Fibroblast of skin of scalp (primary cell): ENCODE measurements around the gene ABCC11.

Experiments
- DNase-seq: peaks from one replicate; pipeline ENCODE4 v3.0.0-alpha.2; 2013

Gene ABCC11

DNA sequence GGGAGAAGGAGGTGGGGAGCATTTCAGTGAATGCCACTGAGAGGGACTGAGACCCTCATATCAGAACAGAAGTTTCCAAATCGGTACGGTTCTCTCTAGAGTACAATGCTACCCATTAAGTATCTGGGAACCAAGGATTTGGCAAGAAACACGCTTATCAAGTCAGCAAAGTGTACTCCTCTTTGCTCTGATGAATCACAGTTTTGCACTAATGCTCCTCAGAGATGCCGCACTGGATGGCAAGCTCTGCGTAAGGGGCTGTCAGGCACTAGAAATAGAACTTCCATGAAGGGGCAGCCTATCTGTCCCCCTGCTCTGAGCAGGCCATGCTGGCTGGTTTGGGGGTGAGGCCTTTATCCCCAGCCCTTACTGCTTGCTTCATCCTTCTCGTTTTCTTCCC lies 86.8 kb downstream of the ABCC11 start:
- DNase-seq: no peak

DNA sequence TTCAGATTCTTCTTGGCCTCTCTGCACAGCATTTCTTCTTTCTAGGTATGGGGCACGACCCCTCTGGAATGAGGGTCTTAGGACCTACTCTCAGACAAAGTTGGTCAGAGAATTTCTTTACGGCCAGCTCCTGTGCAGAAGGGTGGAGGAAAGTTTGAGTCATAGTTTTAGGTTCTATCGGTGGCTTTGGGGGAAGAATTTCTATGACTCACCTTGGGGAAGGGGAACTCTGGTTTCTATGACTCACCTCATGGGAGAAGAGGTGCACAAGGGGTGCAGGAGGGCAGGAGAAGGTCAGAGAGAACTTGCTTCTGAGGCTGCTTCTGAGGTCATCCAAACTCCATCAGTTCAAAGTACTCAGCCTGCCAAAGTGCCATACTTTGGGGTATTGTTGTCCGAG lies 89.0 kb downstream of the ABCC11 start:
- DNase-seq: peak; percentile 65

DNA sequence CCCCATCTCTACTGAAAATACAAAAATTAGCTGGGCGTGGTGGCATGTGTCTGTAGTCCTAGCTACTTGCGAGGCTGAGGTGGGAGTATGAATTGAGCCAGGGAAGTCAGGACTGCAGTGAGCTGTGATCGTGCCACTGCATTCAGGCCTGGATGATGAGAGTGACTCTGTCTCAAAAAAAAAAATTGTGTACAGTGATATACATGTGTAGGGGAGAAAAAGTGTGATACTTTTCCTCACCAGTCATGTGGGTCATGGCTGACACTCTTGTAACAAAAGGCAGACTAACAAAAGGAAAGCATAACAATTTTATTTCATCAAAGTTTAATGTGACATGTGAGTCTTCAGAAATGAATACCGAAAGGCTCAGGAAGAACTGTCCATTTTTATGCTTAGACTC lies 89.5 kb downstream of the ABCC11 start:
- DNase-seq: no peak

DNA sequence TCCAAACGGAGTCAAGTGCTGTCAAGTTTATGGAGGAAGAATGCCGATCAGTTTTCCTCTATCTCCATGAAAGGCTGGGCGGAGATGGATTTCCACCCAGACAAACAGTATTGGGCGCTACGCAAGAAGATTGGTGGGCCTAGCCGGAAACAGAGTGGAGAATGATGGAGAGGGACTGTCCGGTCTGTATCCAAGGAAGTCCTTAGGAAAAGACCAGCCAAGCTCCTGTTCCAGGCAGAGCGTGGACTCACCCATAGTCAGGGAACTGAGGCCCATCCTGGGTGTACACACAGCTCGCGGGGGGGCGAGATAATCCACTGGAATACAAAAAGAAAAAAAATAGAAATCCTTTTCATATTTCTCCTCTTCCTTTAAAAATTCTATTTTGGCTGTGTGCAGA lies 90.0 kb downstream of the ABCC11 start:
- no peak for DNase-seq

DNA sequence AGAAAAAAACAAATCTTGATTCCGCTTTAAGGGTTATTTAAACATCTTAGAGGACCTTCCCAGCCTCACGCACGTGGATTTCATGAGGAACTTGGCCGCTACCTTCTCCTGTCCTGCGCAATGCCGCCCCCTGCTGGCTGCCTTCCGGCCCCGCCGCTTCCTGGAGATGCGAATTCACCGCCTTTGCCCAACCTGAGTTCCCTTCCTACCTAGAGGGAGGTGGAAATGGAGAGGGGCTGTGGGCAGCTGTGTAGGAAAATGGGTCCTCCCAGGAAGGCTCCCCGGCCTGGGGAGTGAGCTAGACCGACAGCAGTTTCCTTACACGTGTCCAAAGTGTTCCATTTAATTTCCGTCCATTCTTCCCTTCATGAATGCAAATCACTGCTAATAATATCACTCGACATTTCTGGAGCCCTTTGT lies 90.5 kb downstream of the ABCC11 start:
- DNase-seq: peak; percentile 81

DNA sequence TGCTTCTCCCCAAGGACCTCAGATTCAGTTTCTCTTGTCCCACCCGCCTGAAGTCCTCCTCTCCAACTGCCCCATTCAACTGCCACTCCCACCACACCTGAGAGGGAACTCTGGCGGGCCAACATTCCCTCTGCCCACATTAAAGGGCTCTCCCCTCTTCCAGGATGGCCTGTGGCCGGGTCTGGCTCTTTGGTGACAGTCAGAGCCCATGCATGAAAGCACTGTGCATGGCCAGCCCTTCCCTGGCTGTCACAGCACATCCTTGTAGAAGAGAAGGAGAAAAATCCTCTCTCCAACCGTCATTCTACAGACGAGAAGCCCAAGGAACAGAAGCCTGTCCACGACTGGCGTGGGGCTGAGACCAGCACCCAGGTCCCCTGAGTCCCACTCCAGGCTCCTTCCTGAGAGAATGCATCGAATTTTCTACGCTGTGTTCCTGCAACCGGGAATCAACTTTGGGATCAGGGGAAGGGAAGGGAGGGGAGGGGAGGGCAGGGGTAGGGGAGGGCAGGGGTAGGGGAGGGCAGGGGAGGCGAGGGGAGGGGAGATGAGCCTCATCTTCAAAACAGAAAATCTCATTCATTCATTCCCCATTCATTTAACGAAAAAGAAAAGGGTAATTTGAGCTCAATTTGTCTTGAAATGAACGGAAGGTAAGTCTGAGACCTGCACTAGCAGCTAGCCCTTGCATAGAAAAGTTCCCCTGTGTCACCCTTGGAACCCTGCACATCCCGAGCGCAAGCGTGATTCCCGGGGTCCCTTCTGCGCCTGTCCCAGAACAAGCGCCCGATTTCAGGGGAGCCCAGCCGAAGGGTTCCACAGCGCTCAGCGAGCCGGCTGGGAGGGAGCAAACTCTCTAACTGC lies 91.2 kb downstream of the ABCC11 start, which contains the start of gene ABCC12:
Gene ABCC12, minus strand, starts transcription at position 68 of the 864 bp plus-strand sequence. CDS start 9,569 bp downstream, outside the sequence.
- no peak for DNase-seq

DNA sequence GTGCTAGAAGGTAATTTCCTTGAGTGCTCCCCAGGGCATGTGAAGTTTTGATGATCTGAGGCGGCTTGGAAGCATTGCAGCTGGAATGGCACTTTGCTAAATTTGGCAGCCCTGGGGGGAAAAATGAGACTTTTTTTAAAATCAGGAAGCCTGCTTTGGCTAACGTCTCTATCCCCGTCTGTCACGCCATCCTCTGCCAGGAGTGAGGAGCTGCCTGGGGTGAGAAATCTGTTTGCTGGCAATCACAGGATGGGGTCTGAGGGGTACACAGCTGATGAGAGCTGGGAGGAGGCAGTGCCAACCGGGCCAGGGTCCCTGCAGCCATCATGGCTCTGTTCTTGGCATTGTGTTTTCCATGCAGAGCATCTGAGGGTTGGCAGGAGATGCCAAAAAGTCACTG lies 93.6 kb downstream of the ABCC11 start:
- DNase-seq: peak; percentile 22

DNA sequence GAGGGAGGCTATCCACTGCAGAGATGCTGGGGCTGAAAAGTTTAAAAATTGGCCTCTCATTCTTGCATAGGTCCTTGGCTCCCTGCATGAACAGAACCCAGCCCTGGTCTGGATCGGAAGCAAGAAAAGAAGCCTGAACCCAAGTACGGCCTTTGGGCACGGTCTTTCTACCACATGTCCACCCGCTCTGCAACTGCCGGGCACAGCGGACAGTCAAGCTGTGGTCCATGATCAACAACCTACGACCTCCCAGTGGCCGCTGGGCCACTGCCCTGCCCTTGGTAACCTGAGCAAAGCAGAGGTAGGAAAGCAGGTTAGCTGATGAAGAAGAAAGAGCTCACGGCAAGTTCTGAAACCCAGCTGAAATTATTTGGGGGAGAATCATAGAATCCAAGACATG lies 95.1 kb downstream of the ABCC11 start:
- no peak for DNase-seq

DNA sequence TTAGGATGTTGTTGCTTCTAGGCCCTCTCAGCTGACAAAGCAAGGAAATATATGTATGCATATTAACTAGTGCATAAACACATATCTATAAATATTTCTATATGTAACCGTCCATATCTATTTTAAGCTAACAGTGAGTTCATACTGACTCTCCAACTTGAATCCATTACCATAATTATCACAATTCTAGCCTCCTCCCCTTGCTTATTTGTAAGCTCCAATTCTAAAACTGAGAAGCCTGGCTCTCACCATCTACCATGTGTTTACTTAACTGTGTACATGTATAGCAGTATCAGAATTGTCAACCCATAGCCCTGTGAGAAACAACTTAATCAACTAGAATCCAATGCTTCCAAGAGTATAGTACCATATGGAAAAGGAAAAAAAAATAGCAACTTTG lies 96.6 kb downstream of the ABCC11 start:
- DNase-seq: no peak

DNA sequence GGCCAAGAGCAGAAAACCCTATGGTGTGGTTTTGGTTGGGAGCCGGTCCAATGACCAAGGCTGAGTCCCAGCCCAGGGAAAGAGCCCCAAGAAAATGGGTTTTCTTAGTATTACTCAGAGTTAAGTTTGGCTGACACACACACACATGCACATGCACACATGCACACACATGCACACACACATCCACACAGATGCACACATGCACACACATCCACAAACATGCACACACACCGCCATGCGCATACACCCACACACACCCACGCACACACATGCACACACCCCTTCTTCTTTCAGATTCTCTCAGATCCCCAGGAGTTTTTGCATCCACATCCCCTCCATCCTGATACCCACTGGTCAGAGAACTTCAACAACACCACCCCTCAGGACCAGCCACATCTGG lies 100.6 kb downstream of the ABCC11 start:
- no peak for DNase-seq

DNA sequence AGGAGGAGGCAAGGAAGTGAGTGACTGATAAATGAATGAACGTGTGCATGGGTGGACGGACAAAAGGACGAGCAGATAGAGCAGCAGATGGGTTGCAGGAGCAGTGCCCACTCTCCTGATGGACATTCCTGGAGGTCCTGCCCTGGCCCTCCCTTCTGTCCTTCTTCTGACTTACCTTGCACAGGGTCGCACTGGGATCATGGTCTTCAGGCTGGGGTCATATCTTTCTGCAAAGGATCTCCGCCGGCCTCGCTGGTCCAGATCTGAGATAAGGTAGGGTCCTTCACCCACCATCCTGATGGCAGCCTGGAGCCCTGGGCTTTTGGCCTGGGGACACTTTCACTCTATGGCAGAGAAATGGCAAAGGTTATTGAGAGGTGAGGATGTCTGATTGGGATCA lies 101.2 kb downstream of the ABCC11 start:
- DNase-seq: no peak

DNA sequence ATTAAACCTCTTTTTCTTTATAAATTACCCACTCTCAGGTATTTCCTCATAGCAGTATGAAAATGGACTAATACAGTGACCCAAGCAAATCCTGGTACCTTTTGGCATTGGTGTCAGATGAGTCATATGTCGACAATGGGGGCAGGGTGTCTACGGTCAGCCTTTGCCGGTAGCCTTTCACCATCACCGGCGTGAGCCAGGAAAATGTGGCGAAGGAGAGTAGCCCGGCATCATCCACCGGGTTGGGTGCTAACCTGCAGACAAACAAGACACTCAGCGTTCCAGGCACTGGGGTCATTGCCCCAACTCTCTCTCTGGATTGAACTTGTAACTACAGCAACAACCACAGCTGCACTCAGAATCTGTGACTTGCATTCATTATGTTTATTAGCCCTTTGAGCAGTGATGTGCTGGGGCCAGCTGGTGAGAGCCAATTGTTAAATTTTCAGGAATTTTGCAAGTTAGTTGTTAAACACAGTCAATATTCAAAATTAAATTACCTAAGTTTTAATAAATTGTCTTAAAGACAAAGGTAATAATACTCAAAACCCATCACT lies 103.4 kb downstream of the ABCC11 start:
- DNase-seq: no peak

DNA sequence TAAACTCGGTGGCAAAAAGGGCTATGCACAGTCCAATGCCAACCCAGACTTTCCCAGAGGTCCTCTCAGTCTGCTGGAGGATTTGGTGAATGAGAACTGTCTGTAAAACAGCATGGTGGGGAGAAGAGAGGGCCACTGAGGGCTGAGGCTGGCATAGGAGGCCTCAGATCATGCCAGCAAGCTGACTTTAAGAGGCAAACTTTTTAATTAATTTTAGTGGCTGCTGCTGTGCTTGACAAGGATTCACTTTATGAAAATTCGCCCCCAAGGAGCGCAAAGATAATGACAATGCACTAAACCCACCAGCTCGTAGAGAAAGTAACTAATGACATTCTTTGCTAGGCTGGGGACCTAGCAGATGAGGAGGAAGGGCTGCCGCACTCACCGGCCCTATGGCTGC lies 106.5 kb downstream of the ABCC11 start:
- DNase-seq: no peak

DNA sequence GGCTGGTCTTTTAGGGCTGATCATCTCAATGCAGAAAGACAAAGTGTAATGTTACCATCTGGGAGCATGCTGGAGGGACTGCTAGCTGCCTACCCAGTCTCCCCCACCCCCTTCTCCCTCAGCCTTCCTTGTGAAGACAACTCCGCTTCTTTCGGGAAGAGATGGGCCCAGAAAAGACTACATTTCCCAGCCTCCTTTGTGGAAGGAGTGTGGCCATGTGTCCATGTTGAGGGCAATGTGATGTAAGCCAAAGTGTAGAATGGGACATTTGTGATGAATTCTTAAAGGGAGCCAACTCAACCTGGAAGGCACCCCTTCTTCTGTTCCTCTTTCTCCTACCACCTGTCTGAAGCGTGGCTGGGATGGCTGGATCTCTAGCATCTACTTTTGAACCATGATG lies 107.8 kb downstream of the ABCC11 start:
- no peak for DNase-seq

DNA sequence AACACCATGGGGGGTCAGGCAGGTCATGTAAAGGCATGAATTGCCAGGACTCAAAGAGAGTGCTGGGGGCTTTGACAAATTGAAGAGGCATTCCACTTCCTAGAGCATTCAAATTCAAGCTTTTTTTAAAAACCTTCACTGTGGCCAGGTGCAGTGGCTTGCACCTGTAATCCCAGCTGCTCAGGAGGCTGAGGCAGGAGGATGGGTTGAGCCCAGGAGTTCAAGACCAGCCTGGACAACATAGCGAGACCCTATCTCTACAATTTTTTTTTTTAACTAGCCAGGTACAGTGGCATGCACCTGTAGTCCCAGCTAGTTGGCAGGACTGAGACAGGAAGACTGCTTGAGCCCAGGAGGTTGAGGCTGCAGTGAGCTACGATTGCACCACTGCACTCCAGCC lies 108.8 kb downstream of the ABCC11 start:
- DNase-seq: no peak

DNA sequence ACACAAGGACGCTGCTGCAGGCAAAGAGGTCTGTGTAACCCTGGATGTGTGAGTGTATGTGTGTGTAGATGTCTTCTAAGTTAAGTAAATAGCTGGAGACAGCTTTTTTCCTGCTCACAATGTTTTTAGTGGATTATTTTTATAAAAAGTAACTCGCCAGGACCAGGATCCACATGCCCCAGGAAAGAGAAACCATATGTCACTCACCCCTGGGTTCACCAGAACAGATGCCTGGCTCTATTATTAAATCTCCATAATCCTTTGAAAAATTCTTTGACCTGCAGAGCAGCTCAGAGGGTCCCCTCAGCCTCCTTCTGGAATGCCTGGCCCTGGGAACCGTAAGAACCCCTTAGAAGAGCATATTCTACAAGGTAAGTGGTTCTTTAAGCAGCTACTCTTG lies 109.5 kb downstream of the ABCC11 start:
- no peak for DNase-seq

DNA sequence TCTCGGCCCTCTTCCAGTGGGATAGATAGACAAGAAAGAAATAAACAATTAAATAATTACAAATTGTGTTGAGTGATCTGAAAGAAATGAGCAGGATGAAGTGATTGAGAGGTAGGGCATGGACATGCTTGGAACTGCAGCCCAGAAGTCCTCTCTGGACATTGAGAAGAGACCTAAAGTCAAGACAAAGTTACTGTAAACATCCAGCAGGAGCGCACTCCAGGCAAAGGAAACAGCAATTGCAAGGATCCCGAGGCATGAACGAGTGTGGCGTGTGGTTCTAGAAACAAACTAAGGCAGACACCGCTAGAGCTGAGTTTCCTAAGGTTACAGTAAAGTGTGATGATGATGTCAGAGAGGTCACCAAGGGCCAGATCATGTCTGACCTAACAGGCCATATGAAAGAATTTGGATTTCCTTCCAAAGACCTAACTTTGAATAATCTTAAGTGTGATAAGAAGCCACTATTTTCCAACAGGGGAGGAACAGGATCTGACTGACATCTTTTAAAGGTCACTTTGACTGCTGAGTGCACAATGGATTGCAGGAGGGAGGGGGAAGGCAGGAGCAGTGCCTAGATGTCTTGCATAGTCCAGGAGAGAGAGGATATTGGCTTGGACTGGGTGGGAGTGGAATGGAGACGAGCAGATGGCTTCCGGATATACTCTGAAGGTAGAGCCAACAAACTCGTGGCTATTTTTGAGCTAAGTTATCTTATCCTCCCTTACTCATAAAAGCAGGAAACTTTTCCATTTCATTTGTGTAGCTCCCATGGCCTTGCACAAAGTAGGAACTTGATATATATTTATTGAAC lies 110.6 kb downstream of the ABCC11 start:
- no peak for DNase-seq

DNA sequence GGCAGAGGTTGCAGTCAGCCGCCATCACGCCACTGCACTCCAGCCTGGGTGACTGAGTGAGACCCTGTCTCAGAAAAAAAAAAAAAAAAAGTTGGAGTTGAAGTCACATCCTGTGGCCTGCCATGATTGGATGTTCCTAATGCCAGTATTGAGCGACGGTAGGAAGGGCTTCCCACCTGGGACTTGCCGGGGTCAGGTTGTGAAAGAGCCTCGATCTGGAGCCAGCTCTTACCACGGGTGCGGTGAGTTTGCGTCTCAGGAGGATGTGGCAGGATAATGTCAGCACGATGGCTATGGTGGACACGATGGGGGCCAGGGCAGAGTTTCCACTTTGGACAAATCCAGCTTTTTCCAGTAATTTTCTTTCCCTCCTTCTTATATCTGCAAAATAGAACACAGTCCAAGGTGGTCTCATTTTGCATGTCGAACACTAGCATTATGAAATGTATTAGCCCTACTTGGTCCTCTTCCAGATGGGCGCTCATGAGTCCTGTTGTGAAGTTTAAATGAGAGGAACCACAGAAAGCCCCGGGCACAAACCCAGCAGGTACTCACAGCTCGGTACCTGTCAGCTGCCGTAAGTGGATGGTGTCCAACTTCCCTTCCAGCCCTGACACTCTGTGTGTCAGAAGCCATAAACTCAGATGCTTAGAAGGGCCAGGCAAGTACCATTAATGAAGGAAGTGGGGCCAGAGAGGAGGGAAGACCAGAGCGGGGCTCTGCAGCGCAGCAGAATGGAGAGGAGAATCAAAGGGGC lies 113.7 kb downstream of the ABCC11 start:
- no peak for DNase-seq

DNA sequence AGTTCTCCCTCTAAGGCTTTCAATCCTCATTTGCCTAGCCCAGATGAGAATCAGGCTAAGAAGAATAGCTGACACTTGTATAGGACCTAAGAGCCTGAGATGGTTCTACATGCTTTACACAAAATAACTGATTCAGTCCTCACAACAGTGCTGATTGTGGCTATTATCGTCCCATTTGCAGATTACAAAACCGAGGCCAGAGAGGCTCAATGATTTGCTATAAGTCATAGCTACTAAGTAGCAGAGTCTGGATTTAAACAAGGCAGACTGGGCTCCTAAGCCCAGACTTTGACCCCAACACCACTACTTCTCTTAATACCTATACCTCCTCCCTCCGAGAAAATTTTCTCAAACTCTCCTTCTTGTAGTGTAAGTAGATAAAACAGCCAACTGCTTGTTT lies 114.6 kb downstream of the ABCC11 start:
- DNase-seq: no peak

DNA sequence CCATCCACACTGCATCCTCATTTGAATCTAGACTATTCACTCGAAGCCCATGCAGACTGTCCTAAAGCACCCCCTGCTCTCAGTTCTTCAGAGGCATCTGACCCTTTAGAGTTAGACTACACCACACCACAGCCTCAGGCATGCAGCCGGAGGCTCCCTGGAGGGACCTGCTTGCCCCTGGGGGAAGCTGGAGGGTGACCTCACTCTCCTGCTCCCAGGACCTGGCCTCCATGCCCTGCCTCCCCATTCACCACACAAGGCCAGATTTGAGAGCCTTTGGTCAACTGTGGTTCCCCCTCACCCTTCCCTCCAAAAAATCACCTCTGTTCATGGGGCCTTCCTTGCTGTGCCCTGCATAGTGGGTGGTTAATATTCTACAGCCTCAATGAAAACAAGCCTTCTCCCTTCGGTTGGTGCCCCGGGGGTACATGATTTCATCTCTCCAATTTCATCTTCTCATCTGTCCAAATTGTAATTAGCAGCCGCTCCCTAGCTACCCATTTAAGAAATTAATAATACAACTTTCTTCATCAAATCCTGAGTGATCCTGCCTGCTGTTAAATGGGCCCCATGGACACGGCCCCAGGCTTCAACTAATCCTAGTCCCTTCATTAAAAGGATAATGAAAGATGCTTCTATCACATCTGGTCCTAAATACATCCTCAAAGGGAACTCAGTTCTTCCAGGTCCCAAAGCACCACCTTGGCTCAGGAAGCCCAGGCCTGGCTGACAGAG lies 116.0 kb downstream of the ABCC11 start:
- no peak for DNase-seq

DNA sequence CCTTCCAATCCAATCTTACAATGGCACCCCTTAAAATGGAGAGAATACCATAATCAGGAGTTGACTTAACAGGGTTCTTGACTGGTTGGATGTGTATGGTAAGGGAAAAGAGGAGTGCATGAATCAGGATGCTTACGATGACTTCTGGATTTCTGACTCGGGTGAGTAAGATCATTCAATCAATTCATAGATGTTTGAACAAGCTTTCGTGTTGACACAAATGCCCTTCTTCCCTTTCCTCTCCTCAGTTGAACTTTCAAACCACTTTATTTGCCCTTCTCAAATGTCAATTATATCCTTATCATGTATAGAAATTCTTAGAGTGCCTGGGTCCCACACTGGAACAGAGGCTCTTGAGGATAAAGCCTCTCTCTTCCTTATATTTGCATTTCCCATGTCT lies 117.4 kb downstream of the ABCC11 start:
- no peak for DNase-seq

DNA sequence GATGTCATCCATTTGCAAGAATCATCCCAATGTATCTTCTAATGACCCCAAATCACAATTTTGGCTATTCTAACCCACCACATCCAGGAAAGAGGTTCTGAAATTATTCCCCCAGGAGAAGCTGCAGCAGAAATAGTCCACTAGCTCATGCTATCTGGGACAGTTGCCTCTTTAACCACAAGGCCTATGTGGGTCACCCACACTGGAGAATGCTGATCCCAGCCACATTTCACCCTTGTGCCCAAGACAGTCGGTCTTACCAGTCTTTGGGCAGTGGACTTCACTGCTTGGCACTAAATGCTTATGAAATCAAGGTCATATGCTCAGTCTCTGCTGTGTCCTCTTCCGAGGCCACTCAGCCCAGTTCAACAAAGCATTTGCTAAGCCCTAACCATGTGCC lies 118.6 kb downstream of the ABCC11 start:
- DNase-seq: no peak
